Superior temporal gyrus (tissue), 1 donor: ENCODE data around the gene STK24.
"Not testable (repeated sequence)": the region's sequence is repeated elsewhere in the genome, so short reads cannot be mapped to it uniquely, and the experiment has no call there.

Source experiments
- DNase-seq: peaks from one replicate; pipeline ENCODE4 v3.0.0-alpha.2; 2016; ENCODE audit errors: extremely low spot score

The STK24 gene

DNA sequence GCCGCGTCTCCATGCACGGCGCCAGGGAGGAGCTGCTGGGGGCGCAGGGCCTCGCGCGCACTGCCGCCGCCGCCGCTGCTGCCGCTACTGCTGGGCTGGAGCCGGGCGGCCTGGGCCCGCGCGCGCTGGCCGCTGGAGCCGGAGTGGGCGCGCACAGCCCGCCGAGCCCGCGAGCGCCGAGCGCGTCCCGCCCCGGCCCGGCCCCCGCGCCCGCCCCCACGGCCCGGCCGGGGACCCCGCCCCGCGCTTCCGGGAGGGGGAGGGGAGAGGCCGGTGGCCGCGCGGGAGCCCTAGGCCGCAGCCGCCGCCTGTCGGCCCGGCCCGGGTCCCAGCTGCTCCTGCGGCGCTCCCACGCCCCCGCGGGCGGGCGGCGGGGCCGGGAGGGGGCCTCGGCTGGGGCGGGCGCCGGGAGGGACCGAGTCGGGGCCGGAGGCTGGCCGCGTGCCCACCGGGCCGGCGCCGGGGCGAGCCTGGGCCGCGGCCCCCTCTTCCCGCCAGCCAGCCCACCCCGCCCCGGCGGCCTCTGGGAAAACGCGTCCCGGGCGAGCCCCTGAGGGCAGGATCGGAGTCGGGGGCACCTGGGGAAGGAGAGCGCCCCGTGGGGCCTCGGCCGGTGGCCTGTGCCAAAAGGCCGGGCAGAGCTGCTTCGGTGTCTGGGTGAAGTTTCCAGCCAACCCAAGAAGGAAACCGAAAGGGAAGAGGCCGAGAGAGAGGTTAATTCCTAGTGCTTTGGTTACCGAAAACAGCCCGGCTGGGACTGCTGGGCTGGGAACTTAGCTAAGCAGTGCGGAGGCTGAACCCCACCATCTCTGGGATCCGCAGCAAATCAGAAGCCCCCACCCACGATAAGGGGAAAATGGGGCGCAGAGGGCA lies at the start of gene STK24:
Gene STK24, minus strand, starts transcription at position 145 of the 873 bp plus-strand sequence. CDS start 321 bp downstream, outside the sequence.
- DNase-seq = peak; percentile 54

DNA sequence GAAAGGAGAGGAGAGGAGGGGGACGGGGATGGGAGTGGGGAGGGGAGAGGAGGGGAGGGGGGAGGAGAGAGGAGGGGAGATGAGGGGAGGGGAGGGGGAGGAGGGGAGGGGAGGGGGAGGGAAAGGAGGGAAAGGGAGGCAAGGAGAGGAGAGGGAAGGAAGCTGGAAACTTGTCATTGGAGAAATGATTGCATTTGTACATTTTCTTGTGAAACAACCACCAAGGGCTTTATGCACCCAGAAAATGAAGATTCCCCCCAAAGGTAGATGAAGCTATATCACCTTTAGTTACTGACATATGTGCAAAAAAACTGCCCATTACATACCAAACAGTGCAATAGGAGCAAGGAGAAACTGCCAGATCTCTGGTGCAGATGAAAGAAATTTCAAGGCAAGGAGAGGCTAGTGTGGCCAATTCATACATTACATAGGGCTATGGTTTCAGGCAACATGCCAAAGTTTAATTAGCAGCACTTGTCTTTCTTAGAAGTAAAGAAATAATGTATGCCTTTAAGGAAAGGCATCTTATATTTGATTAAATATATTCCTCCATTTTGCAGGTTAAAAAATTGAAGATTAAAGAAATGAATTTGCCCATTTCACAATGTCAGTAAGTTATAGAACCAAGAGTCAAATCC lies 49.5 kb upstream of the STK24 start:
- no peak for DNase-seq

DNA sequence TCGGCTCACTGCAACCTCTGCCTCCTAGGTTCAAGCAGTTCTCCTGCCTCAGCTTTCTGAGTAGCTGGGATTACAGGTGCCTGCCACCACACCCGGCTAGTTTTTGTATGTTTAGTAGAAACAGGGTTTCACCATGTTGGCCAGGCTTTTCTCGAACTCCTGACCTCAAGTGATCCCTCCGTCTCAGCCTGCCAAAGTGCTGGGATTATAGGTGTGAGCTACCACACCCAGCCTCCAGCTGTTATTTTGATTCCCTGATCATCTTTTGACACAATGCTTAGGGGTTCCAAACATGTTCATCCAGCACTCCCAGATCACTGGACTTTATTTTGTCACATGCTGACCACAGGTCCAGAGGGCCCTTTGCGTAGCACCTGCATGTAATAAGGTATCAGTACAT lies 47.7 kb upstream of the STK24 start:
- not testable (repeated sequence) for DNase-seq

DNA sequence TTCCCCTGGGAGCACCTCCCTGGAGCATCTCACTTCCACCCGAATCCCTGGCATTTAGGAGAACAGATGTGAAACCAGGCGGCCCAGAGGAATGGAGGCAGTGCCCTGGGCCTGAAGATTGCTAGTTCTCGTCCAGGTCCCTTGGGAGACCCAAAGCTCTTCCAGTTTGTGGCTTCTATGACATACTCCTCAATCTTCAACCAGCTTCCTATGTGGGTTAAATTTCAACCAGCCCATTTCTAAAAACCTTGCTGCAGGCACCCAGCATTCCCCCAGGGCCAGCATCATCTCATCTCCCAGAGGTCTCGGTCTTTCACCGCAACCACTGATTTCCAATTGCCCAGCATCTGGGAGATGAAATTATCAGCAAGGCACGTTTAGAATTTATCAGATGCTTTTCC lies 46.0 kb upstream of the STK24 start:
- no peak for DNase-seq

DNA sequence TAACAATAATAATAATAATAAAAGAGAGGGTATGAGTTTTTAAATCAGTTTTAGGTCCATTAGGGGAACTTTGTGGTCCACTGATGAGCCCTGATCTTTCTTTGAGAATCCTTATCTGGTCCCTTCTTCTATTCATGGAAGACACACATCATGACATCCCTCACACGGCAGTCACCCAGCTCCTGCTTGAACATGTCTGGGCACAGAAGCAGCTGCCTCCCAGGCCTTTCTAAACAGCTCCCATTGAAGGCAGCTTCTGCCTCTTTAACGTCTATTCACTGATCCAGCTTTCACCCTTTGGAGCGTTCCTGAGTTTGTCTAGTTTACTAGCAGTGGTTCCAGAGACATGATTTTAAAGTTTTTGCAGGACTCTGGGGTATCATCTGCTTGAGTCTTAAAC lies 42.6 kb upstream of the STK24 start:
- no peak for DNase-seq

DNA sequence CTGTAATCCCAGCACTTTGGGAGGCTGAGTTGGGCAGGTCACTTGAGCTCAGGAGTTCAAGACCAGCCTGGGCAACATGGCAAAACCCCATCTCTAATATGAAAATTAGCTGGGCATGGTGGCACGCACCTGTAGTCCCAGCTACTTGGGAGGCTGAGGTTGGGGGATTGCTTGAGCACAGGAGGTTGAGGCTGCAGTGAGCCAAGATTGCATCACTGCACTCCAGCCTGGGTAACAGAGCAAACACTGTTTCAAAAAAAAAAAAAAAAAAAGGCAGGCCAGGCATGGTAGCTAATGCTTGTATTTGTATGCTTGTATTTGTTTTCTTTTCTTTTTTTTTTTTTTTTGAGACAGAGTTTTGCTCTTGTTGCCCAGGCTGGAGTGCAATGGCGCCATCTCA lies 38.7 kb upstream of the STK24 start:
- DNase-seq = not testable (repeated sequence)

DNA sequence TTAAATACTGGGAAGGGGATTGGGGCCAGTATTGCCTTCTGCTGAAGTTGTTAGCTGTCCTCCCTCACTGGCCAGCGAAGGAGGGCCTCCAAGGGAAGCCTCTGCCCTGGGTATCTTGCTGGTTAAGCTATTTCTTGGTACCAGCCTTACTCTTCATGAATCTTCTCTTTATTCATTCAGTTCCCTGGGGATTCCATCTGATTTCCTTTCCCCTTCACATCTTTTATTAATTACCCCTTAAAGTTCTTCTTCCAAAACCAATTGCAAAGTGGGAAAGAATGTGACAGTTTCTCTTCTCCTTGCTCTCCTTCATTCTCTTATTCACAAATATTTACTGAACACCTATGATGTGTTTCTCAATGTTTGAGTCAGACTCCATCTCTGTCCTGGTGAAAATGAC lies 36.7 kb upstream of the STK24 start:
- DNase-seq = no peak

DNA sequence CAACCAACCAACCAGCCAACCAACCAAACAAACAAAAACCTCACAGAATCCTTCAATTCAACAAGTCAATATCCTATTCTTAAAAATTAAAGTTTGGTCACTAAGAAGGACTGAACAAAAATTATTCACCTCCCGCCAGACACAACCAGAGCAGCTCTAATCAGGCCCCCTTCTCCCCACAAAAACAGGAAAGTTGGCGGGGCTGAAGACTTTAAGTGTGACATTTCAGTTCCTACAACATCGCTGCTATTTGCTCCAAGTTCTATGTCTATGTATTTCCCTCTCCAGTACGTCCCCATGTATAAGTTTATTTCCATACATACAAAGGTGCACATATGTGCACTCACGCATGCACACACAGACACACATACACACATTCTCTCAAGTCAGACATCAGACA lies 32.8 kb upstream of the STK24 start:
- no peak for DNase-seq

DNA sequence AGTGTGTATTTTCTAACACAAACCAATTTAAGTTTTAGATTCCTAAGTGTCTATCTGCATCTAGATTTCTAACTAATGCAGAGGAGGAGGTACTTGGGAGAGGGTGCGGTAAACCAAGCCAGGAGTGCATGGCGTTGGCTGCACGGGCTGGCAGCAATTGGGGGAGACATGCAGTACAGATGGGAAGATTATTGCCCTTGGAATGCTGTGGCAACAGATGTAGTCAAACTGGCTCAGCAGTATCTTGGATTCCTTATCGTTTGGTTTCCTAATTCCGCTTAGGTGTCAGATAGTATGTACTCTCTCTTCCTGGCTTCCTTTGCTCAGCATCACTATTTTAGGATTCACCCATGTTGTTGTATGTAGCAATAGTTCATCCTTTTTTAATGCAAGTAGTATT lies 29.4 kb upstream of the STK24 start:
- DNase-seq = no peak

DNA sequence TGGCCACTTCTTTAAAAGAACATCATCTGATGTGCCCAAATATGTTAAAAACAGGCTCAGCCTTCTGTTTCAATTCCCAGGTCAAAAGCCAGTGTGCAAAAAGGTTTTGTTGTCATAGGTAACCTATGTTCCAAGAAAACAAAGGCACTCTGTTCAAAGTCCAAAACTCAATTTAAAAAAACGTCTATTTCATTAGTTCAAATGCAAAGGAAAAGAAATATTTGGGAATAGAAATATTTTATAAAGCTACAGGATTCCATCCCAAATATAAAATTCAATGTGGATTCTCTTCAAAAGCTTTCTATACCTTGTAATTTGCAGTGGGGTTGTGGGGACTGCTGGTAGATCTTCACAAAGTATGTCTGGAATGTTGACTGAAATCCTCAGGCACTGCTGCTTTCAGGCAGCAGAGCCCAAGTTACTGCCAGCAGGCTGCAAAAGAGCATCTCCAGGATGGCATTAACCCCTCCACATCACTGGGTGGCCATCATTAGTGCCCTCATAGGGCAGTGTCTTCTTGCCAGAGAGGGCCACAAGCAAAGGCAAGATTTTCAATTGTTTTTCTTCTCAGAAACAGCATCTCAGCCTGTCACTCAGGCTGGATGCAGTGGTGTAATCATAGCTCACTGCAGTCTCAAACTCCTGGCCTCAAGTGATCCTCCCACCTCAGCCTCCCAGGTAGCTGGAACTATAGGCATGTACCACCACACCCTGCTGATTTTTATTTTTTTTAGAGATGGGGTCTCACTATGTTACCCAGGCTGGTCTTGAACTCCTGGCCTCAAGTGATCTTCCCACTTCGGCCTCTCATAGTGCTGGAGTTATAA lies 22.8 kb upstream of the STK24 start:
- DNase-seq = no peak

DNA sequence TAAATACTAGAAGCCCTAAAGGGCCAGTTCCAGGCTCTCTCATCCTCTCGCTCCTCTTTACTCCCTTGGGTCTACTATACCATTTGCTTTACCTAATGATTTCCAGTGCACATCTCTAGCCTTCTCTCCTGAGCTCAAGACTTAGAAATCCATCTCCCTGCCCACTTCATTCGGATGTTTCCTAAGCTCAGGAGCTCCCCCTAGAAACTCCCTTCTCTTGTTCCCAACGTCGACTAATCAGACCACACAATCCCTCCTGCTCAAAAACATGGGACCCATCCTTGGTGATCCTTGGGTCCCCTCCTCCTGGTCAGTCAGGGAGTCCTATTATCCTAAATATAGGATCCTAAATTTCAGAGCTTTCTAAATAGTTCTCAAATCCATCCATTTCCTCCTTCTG lies 21.1 kb upstream of the STK24 start:
- no peak for DNase-seq

DNA sequence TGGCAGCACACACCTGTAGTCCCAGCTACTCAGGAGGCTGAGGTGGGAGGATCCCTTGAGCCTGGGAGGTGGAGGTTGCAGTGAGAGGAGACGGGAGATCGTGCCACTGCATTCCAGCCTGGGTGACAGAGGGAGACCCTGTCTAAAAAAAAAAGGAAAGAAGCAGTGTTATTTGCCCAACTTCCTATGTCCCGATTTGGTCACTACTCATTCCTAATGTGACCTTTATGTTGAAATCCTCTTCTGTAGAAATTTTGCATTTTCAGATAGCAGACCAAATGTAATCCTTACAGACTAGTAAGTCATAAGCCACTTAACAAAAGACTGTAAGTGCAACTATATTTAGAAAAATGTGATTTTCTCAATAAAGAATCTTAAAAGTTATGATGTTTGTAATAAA lies 18.2 kb upstream of the STK24 start:
- DNase-seq = no peak

DNA sequence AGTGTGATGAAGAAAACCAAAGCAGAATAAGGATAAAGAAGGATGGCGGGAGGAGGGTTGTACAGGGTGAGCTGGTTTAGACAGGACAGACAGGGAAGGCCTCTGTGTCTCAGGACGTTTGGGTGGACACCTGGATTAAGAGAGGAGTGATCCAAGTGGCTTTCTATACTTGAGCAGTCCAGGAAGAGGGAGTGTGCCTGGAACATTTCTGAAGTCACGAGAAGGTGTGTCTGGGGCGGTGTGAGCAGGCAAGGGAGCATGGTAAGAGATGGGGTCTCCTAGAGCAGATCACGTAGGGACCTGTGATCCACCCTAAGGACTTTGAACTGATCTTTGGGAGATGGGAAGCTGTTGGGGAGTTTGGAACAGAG lies 15.4 kb upstream of the STK24 start:
- DNase-seq = no peak

DNA sequence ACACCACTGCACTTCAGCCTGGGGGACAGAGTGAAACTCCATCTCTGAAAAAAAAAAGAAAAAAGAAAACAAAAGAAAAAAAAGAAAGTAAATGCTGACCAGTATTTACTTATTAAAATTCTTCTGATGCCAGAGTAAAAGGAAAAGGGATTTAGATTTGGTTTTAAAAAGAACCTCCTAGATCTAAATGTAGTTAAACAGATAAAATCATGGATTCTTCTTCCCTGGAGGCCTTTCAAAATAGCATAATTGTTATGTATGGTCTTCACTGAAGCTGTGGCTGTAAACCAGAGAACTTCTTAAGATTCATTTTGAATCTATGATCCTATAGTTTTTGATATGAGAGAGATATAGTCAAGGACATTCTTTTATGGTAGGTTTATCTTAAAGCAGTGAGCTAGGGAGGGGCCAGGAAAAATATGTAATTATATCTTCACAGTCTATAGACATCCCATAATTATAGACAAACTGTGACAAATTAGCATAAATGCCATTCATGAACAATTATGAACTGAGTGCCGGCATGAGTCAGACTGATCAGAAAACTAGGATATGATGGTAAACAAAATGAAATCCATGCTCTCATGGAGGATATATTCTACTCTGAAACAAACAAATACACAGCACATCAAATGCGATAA lies 14.9 kb upstream of the STK24 start:
- no peak for DNase-seq

DNA sequence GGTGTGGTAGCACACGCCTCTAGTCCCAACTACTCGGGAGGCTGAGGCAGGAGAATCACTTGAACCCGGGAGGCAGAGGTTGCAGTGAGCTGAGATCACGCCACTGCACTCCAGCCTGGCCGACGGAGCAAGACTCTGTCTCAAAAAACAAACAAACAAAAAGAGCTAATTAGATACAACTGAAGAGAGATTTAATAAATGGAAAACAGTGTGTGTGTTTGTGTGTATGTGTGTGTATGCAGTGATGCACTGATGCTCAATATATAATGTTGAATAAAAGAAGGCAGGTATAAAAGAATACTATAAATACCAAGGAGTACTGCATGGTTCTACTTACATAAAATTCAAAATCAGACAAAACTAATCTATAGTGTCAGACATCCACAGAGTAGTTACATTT lies 13.6 kb upstream of the STK24 start:
- DNase-seq = not testable (repeated sequence)

DNA sequence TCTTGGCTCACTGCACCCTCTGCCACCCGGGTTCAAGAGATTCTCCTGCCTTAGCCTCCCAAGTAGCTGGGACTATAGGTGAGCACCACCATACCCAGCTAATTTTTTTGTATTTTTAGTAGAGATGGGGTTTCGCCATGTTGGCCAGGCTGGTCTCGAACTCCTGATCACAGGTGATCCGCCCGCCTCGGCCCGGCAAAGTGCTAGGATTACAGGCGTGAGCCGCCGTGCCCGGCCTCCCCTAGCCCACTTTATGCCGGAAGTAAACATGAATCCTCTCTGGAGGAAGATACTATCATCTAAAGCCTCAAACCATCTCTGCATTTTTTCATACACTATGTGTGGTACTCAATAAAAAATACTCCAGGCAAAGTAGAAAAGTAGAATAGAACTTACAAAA lies 12.6 kb upstream of the STK24 start:
- DNase-seq = not testable (repeated sequence)

DNA sequence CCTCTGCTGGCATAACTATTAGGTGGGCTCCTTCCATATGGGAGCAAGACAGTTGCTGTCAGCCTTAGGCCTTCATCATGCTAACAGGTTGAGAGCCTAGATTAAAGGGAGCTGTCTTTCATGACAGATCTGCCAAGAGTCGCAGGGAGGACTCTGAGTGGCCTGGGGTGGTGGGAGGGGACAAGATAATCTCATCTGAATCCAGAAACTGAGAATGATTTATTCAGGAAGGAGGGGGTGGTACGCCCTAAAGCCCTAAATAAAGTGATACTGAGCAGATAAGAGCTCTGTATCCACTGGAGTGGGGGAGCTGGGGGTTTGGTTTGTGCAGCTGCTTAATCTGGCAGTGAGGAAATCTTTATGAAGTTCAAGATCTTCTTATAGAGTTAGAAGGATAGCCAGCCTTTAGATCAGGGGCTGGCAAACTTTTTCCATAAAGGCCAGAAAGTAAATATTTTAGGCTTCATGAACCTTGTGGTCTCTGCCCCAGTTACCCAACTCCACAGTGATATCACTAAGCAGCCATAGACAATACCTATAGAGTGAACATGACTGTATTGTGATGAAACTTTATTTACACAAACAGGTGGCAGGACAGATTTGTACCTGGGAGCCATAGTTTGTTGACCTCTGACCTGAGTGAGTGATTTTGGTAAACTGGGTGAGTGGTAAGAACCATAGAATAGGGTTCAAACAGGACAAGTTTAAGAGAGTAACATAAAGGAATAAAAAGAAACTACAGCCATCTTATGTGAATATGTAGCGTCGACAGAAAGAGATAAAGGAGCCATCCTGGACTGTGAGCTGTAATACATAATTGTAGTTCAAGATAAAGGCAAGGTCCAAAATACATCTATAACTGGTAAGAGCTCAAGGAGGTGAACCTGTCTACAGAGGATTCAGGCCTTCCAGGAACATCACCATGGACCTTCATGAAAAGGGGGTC lies 9.8 kb upstream of the STK24 start:
- no peak for DNase-seq

DNA sequence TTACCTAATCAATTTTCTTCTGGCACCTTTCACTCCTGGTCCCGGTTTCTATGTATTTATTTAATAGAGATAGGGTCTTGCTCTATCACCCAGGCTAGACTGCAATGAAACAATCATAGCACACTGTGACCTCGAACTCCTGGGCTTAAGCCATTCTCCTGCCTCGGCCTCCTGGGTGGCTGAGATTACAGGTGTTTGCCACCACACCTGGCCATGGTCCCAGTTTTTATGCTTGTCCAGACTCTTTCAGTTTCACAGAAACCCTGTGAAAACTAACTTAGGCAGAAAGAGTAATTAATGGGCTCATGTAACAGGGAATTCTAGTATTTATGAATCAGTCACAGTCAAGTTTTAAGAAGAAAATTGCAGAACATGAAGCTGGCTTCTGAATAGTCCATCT lies 9.0 kb upstream of the STK24 start:
- DNase-seq = no peak

DNA sequence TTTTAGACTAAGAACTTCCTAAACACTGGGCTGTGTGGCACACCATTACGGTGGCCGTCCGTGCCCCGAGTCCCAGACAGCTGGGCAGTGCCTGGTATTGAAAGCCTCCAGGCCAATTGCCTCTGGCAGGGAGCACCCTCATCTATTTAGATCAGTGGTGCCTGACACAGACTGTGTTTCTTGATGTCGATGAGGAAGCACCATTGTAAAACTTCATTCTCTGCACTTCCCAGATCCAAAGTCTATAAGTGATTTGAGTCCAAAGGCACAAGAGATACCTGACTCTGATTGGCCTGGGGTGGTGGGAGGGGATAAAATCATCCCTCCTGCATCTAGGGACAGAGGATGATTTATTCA lies 8.5 kb upstream of the STK24 start:
- no peak for DNase-seq

DNA sequence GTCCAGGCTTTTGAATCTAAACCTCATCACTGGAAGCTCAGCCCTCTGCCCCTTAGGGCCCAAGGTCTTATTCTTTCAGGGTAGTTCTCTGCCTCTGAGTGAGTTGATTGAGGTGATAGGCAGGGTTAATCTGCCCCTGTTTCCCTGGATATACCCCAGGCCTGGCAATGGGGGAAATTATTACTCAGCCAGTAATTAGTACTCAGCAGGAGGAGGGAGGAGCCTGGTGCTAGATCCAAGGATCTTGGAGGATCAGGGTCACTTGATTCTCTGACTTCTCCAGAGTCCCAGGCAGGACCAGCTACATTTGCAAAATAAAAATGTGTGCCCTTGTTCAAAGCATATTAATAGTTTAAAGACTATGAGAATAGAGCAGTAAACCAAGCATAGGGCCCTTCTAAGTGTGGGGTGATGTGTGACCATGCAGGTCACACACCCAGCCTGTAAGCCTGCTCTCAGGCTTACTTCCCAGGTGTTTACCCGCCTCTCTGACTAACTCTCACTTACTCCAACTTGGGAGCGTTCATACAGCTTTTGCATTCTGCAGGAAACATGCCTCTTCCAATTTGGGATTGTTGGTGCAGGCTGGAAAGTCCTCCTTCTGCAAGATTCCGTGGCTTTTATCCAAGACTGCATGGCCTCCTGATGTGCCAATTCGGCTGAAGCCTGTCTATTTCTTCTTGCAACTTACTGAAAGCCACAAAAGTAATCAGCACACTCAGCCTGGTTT lies 7.9 kb upstream of the STK24 start:
- DNase-seq = no peak
